GM19397 (cell line): ENCODE measurements around the gene VEPH1.

Experiments used
- ATAC-seq: cut with Tn5 transposase; IDR thresholded peaks from one replicate; pipeline ENCODE4 v1.9.1; 2021; ENCODE audit warnings: mild to moderate bottlenecking, moderate library complexity; ENCODE audit not compliant: unreplicated experiment

The VEPH1 gene

DNA sequence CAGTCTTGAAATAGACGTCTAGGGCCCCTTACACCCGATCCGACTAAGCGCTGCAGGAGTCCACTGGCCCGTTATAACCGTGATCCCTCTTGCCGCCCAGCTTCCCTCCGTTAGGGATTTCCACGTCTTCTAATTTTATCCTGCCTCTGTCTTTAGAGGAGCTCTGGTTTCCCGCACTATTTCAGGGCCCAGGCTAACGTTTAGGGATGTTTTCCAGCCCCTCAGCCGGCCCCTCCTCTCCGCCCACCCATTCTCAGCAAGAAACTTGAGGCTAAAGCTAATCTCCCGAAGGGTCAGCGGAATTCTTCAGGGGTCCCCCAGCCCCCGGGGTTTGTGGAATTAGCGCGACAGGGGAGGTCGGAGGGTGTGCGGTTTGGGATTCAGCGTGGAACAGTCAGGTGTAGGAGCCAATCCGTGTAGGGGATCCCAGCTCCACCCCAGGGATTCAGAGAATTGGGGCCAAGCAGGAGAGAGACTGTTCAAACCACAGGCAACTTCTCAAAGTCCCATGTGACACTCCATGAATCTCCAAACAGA lies 65.0 kb downstream of the VEPH1 start:
- no peak for ATAC-seq

DNA sequence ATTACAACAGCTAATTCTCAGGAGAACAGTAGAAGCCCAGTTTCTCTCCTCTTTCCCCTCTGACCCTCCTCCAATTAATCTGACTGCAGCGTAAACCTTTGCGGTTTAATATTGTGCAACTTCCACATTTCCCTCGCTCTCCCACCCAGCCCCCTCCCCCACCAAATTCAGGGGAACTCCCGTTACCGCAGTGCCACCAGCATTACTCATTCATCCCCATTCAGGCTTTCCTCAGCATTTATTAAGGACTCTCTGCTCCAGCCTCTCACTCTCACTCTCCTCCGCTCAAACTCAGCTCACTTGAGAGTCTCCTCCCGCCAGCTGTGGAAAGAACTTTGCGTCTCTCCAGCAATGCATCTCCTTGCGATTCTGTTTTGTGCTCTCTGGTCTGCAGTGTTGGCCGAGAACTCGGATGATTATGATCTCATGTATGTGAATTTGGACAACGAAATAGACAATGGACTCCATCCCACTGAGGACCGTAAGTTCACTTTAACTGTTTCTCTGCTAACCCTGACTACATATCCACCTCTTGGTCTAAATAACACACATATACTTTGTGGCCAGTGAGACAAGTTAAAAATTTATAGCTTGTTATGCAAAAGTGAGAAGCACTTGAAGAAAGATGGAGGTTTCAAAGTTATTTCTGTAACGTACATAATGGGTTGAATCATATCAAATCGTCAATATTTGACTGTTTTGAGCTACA lies 66.5 kb downstream of the VEPH1 start, which contains the start of gene PTX3:
PTX3 (plus strand) TSS at position 268 of the 709 bp plus-strand sequence; CDS start at position 352, 84 bp downstream.
- no peak for ATAC-seq

DNA sequence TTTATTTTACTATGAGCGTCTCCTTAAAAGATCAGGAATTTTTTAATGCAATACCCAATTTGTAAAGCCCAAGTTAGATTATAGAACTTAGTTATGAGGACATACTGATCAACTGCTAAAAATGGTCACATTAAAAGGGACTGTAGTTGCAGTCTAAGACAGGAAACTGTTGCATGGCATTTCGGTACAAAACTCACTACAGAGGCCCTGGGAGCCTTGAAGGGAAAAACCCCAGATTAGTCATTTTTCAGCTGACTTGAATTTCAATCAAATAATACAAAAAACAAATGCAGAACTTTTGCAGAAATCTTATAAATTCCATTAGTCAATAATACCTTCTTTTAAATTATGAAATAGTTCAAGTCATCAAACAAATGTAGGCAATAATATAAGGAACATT lies 73.5 kb downstream of the VEPH1 start:
- no peak for ATAC-seq

DNA sequence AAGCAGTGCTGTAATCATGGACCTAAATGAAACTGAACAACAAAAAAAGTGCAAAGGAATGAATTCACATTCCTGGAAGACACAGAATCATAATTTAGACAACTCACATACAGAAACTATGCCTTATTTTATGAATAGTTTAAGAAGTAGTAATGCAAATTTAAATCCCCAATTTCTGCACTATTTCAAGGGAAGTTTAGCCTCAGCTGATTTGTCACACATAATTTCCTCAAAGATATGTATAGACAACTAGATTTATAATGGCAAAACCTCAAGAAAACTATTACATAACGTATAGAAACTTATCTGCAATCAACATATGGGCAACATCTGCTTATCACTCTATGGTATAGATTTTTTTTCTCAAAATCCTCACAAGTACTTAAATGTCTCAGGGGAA lies 74.4 kb downstream of the VEPH1 start:
- no peak for ATAC-seq

DNA sequence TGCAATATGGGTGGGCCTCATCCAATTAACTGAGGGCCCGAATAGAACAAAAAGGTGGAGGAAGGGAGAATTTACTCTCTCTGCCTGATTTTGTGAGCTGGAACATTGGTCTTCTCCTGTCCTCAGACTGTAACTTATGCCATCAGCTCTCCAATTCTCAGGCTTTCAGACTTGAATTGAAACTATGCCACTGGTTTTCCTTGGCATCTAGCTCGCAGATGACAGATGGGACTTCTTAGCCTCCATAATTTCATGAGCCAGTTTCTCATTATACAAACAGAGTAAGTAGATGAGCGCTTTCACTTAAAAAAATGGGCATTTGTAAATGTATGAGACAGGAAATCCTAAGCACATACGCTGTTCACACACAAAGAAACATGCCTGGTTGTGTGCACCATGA lies 75.3 kb downstream of the VEPH1 start:
- no peak for ATAC-seq

DNA sequence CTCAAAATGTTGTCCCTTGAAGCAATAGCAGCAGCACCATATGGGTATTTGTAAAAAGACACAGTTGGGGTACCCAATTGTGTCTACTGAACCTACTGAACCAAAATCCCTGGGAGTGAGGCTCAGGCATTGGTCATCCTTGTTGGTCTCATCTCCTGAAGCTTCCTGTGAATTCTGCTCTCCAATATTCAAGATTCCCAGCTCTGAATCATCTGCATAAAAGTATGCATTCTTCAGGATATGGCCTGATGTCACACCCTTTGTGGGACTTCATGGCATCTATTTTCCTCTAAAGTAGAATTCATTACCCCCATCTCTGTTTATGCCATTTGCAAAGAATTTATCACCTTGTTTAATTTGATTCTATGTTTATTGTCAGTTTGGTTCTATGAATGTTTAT lies 79.9 kb downstream of the VEPH1 start:
- no peak for ATAC-seq

DNA sequence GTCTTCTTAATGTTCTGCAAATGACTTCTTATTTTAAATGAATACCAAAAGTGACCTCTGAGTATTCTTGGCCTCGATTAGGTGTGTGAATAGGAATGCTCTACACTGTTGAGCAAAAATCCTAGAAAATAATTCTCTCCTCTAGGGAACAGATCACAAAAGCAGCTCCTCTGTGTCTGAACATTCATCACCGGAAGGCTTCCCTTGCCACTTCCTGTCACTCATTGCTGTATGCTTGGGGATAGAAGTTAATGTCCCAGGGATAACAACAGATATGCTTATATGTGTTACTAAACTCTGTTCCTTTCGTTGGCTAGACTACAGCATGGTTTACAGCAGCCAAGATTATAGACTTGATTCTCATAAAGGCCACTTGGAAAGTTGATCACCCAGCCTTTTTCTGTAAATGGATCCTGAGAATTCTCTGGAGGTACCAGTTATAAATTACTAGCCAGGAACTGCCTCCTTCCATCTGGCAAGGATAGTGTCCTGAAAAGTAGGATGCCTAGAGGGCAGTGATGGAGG lies 82.5 kb downstream of the VEPH1 start:
- no peak for ATAC-seq

DNA sequence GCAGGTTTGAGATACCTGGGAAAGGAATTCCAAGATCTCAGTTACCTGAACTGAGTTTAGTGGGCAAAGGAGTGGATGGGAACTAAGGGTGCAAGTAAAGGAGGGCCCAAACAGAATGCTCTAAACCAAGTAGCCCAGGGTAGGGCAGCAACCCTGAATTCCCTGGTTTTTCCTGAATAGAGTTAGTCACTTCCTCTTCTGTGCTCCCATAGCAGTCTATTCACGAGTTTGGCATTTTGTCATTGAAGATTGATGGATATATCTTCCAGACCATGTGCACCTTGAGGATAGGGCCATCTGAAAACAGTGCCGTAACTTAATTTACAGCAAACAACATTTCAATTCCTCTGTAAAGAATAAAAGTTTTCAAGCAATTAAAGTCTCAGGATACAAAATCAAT lies 85.1 kb downstream of the VEPH1 start:
- no peak for ATAC-seq

DNA sequence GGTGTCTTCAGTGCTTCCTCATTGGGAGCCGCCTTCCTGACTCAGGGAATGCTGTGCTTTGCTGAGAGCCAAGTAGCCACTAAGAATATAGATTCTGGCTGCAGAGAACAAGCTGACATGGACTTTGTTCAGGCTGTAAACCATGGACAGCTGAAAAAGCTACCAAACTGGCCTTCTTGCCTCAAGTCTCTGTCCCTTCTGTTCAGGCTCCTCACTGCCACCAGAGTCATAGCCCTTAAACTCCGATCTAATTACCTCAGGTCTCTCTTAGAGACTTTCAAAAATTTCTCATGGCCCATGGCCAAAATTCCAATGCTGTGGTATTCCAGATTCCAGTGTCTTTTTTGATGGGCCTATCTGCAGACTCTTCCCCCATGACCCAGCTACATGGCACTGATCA lies 86.0 kb downstream of the VEPH1 start:
- ATAC-seq, result no peak

DNA sequence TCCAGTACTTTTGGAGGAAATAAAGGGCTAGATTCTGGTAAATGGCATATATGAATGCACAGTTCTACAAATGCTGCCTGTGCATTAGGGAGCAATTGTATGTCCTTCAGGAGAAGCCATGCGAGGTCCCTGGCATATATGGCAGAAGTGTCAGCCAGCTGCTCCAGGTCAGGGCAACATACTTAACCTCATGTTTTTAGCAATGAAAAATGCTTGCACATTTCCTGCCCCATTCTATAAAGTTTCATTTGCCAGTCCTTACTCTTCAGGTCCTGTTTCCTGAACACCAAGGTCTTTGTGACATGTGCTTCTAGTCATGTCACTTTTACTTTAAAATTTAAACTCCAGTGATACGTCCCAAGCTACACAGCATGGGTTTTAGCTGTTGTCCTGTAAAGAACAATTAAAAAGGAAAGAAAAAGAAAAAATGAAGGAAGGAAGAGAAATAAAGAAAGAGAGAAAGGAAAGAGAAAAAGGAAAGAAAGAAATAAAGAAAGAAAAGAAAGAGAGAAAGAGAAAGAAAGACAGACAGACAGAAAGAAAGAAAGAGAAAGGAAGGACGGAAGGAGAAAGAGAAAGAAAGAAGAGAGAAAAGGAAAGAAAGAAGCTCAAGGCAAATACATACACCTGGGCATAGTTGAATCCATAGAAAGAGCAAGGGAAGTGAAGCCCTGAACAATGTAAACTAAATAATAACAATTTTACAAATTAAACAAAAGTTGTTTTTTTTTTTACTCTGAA lies 86.7 kb downstream of the VEPH1 start:
- no peak for ATAC-seq

DNA sequence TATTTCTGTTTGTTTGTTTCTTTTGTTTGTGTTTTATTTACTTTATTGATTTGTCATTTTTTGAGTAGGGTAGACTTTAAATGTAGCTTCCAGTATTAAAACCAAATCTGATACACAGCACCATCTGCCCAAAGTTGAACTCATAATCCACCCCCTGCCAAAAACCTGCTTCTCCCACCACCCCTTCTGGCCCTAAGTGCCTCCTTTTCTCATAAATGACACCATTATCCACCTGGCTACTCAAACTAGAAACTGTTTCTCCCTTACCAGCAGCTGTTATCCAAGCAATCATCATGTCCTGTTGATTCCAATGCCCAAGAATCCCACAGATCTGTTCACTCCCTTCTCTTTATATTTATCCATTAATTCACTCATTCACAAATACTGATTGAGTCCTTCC lies 88.4 kb downstream of the VEPH1 start:
- no peak for ATAC-seq

DNA sequence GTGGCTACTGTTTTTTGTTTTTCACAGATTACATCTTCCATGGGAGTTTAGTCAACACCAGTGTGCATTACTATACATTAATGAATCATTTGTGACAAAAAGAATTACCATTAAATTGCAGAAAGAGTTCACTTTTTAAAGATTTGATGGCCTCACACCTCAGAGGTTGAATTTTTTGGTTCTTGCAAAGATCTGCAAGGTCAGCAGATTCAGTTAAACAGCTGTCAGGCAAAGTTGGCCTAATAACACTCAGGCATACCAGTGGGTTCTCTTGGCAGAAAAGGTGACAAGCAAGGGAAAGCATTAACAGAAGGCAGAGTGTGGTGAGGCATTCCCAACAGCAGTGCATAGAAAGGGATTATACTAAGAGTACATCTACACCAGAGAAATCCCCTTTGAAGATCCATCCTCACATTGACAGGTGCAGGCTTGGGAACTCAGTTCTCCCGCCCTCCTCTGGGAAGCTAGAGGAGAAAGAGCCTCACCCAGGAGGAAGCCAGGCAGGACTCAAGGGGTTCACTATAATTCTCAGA lies 90.8 kb downstream of the VEPH1 start:
- no peak for ATAC-seq

DNA sequence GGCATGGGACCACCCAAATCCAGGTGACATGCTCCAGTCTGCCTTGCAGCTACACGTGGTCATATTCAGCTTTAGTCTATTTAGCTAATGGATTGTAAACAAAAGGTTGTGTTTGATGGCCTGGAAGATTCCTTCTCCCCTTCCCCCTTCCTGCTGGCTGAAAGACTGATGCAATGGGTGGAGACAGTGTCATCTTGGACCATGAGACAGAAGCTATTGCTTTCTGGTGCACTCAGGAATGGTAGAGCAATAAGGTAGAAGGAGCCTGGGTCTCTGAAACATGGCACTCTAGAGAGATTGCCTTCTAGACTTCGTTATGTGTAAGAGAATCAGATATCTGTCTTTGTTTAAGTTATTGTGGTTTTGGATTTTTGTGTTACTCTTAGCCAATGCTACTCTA lies 92.3 kb downstream of the VEPH1 start:
- no peak for ATAC-seq

DNA sequence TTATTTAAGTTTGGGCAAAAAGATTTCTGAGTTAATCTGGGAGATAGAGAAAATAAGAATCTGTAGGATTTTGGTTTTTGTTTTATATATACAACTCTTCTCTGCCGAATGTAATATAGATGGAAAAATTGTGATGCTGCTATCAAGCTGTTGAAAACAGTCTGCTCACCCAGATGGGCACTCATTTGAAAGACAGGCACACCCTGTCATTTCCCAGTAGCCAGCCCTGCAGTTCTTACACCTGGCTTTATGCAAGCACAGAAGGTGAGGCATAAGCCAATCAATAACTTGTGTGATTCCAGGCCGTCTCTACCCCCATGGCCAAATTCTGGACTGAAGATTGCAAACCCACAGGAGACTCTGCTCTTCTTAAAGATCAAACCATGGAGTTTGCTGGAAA lies 93.7 kb downstream of the VEPH1 start:
- no peak for ATAC-seq

DNA sequence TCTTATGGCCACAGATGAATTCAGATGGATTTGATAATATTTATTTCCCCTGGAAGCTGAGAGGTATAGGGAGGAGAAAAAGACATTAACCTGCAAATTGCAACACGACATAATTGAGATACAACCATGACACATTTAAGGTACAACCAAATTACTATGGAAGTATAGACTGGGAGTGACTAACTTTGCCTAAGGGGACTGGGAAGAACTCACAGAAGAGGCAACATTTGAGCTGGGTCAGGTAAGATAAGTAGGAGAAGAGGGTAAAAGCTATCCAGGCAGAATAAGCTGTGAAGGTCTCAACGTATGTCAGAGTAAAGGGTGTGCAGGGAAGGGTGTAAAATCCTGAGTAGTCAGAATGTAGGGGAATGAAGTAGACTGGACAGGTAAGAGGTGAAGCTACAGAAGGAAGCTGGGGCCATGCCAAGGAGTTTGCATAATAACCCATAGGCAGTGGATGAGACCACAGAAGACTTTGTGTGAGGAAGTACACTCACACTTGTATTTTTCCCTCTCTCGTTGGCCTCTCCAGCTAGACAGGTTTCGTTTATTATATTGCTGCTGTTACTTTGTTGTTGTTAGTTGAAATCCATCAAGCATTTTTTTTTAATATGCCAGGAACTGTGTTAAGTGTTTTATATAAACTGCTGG lies 94.6 kb downstream of the VEPH1 start:
- ATAC-seq, result no peak

DNA sequence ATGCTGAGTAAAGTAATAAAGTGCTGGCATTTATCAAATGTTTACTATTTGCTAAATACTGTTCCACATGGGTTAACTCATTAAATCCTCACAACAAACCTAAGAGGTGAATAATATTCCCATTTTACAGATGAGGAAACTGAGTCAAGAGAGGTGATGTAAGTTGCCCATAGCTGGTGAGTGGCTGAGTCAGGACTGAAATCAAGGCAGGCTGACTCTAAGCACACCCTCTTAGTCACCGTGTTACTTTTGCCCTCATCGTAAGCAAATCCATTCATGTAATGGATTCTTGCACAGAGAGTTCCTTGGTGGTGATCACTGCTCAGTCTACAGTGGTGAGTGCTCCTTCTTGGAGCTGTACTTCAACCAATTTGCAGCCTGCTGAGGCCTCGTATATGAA lies 95.4 kb downstream of the VEPH1 start:
- ATAC-seq, result no peak

DNA sequence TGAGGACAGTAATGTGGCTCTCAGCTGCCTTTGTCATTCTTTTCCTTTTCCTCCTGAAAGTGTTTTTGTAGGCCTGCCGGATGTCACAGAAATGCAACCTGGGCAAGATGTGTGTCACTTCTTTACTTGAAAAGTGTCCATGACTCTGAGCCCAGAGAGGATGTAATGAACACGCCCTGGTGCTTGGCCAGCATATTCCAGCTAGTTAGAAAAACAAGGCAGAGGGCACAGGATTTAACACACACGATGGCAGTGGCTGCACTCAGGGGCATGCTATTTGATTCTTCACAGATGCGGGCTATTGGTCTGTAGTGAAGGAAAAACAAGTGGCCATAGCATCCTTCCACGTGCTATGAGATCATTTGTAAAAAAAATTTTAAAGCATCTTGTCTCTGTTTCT lies 96.8 kb downstream of the VEPH1 start:
- ATAC-seq, result no peak

DNA sequence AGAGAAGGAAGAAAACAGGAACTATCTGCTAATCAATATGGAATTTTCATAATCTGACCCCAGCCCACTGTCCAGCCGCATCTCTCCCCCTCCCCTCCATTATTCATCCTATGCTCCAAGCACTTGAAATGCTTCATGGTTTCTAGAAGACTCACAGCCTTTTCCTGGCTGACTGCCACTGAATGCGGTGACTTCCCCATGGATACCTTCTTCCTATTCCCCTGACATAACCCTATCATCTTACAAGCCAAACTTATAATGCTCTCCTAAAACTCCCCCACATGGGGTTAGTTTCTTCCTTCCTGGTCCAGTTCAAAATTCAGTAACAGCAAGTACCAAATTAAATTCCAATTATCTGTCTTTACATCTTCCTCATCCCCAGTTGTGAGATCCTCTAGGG lies 97.8 kb downstream of the VEPH1 start:
- no peak for ATAC-seq

DNA sequence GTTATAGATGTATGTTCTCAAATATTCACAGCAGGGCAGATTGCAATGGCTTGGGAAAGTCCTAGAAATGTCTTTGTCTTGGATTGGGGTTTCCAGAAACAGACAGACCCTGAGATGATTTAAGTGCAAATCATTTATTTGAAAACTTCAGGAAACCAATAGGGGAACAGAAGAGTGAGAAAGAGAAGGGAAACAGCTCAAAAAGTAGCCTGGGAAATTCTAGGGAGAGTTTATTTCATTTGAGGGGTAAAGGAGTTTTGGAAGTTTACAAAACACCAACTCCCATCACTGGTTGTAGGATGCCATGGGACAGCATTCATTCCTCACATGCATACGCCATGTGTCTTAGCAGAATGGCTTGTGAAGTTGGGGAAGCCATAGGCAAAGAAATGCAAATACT lies 98.8 kb downstream of the VEPH1 start:
- no peak for ATAC-seq

DNA sequence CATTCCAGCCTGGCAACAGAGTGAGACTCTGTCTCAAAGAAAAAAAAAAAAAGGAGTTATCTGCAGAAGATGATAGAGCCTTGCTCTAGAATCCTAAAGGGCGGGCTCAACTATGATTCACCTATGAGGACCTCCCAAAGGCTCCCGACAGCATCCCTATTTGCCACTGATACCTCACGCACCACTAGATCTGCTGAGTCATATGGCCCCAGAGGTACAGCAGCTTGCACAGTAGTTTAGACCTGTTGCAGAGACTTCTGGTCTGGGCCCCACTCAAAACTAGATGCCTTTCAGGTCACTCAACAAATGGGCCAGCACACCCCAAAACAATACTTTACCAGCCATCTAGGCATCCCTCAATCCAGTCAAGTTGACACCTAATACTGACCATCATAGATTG lies 104.6 kb downstream of the VEPH1 start:
- ATAC-seq, result no peak

DNA sequence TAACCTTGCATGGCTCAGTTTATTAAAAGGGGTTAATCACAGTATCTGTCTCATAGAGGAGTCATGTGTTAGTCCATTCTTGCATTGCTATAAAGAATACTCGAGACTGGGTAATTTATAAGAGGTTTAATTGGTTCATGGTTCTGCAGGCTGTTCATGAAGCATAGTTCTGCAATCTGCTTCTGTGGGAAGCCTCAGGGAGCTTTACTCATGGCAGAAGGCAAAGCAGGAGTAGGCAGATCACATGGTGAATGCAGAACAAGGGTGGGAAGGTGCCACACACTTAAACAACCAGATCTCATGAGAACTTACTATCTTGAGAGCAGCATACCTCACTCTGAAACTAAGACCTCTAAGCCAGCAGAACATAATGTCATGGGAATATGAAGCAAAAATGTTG lies 108.8 kb downstream of the VEPH1 start:
- no peak for ATAC-seq
